ENCODE data around the gene CXCL1. TPM values are rescaled to one million over a fixed set of nuclear protein-coding genes. Genes with fewer than 3 reads are reported as not detected.

CXCL1 gene
- total RNA-seq, 1 experiment from 2014 or later = 0.85 TPM

DNA sequence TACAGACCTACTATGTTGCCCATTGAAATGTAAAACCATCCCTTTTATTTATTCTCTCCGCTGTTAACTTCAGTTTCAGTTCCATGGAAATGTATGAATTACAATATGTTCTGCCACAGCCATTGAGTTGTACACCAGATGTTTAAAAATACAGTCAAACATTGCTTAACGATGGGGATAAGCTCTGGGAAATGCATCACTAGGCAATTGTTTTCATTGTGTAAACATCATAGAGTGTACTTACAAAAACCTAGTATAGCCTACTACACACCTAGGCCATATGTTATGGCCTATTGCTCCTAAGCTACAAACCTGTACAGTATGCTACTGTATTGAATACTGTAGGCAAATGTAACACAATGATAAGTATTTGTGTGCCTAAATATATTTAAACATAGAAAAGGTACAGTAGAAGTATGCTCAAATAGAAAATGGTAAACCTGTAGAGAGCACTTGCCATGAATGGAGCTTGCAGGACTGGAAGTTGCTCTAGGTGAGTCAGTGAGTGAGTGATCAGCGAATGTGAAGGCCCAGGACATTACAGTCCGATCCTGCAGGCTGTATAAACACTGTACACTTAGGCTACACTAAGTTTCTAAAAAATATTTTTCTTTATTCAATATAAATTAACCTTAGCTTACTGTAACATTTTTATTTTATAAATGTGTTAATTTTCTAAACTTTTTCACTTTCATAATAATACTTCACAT, 18.8 kb upstream of the CXCL1 start:
- no peaks in the 10 kb centered on the region for H3K36me3 Mint-ChIP-seq
- peaks cover 20% of the 10 kb centered on the region for H3K4me1 Mint-ChIP-seq
- DNase-seq (ENCODE audit: low spot score) (no peak), ATAC-seq (no peak)
- TF ChIP-seq ZNF263 (CRISPR knock-in tag; IDR thresholded peaks at IDR 0.05; ENCODE audit: low read depth) = no peak
- TF ChIP-seq ELF4 (CRISPR knock-in tag; IDR thresholded peaks at IDR 0.05; ENCODE audit: low read depth) = no peak
- TF ChIP-seq ZNF232 (CRISPR knock-in tag; IDR thresholded peaks at IDR 0.05) = no peak
- TF ChIP-seq EMX1 (CRISPR knock-in tag; IDR thresholded peaks at IDR 0.05) = no peak
- TF ChIP-seq, protein P1, sequence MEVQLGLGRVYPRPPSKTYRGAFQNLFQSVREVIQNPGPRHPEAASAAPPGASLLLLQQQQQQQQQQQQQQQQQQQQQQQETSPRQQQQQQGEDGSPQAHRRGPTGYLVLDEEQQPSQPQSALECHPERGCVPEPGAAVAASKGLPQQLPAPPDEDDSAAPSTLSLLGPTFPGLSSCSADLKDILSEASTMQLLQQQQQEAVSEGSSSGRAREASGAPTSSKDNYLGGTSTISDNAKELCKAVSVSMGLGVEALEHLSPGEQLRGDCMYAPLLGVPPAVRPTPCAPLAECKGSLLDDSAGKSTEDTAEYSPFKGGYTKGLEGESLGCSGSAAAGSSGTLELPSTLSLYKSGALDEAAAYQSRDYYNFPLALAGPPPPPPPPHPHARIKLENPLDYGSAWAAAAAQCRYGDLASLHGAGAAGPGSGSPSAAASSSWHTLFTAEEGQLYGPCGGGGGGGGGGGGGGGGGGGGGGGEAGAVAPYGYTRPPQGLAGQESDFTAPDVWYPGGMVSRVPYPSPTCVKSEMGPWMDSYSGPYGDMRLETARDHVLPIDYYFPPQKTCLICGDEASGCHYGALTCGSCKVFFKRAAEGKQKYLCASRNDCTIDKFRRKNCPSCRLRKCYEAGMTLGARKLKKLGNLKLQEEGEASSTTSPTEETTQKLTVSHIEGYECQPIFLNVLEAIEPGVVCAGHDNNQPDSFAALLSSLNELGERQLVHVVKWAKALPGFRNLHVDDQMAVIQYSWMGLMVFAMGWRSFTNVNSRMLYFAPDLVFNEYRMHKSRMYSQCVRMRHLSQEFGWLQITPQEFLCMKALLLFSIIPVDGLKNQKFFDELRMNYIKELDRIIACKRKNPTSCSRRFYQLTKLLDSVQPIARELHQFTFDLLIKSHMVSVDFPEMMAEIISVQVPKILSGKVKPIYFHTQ (CRISPR knock-in tag; IDR thresholded peaks at IDR 0.05) = no peak
- TF ChIP-seq ZNF317 (CRISPR knock-in tag; IDR thresholded peaks at IDR 0.05; ENCODE audit: borderline replicate concordance, low read depth) = no peak
- TF ChIP-seq, protein P2, sequence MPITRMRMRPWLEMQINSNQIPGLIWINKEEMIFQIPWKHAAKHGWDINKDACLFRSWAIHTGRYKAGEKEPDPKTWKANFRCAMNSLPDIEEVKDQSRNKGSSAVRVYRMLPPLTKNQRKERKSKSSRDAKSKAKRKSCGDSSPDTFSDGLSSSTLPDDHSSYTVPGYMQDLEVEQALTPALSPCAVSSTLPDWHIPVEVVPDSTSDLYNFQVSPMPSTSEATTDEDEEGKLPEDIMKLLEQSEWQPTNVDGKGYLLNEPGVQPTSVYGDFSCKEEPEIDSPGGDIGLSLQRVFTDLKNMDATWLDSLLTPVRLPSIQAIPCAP (CRISPR knock-in tag; IDR thresholded peaks at IDR 0.05) = no peak
- TF ChIP-seq, protein P3, sequence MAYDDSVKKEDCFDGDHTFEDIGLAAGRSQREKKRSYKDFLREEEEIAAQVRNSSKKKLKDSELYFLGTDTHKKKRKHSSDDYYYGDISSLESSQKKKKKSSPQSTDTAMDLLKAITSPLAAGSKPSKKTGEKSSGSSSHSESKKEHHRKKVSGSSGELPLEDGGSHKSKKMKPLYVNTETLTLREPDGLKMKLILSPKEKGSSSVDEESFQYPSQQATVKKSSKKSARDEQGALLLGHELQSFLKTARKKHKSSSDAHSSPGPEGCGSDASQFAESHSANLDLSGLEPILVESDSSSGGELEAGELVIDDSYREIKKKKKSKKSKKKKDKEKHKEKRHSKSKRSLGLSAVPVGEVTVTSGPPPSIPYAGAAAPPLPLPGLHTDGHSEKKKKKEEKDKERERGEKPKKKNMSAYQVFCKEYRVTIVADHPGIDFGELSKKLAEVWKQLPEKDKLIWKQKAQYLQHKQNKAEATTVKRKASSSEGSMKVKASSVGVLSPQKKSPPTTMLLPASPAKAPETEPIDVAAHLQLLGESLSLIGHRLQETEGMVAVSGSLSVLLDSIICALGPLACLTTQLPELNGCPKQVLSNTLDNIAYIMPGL (CRISPR knock-in tag; IDR thresholded peaks at IDR 0.05) = no peak
- TF ChIP-seq NR1H2 (CRISPR knock-in tag; IDR thresholded peaks at IDR 0.05) = no peak
- TF ChIP-seq CBFB (CRISPR knock-in tag; IDR thresholded peaks at IDR 0.05; ENCODE audit: low read depth) = no peak
- TF ChIP-seq, protein P4, sequence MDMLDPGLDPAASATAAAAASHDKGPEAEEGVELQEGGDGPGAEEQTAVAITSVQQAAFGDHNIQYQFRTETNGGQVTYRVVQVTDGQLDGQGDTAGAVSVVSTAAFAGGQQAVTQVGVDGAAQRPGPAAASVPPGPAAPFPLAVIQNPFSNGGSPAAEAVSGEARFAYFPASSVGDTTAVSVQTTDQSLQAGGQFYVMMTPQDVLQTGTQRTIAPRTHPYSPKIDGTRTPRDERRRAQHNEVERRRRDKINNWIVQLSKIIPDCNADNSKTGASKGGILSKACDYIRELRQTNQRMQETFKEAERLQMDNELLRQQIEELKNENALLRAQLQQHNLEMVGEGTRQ (CRISPR knock-in tag; IDR thresholded peaks at IDR 0.05) = no peak
- TF ChIP-seq, protein P5, sequence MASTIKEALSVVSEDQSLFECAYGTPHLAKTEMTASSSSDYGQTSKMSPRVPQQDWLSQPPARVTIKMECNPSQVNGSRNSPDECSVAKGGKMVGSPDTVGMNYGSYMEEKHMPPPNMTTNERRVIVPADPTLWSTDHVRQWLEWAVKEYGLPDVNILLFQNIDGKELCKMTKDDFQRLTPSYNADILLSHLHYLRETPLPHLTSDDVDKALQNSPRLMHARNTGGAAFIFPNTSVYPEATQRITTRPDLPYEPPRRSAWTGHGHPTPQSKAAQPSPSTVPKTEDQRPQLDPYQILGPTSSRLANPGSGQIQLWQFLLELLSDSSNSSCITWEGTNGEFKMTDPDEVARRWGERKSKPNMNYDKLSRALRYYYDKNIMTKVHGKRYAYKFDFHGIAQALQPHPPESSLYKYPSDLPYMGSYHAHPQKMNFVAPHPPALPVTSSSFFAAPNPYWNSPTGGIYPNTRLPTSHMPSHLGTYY (CRISPR knock-in tag; IDR thresholded peaks at IDR 0.05) = no peak
- TF ChIP-seq, protein P6, sequence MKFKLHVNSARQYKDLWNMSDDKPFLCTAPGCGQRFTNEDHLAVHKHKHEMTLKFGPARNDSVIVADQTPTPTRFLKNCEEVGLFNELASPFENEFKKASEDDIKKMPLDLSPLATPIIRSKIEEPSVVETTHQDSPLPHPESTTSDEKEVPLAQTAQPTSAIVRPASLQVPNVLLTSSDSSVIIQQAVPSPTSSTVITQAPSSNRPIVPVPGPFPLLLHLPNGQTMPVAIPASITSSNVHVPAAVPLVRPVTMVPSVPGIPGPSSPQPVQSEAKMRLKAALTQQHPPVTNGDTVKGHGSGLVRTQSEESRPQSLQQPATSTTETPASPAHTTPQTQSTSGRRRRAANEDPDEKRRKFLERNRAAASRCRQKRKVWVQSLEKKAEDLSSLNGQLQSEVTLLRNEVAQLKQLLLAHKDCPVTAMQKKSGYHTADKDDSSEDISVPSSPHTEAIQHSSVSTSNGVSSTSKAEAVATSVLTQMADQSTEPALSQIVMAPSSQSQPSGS (CRISPR knock-in tag; IDR thresholded peaks at IDR 0.05; ENCODE audit: borderline replicate concordance, low read depth) = no peak
- no peak for TF ChIP-seq NFATC4 (CRISPR knock-in tag; IDR thresholded peaks at IDR 0.05)
- TF ChIP-seq, protein P7, sequence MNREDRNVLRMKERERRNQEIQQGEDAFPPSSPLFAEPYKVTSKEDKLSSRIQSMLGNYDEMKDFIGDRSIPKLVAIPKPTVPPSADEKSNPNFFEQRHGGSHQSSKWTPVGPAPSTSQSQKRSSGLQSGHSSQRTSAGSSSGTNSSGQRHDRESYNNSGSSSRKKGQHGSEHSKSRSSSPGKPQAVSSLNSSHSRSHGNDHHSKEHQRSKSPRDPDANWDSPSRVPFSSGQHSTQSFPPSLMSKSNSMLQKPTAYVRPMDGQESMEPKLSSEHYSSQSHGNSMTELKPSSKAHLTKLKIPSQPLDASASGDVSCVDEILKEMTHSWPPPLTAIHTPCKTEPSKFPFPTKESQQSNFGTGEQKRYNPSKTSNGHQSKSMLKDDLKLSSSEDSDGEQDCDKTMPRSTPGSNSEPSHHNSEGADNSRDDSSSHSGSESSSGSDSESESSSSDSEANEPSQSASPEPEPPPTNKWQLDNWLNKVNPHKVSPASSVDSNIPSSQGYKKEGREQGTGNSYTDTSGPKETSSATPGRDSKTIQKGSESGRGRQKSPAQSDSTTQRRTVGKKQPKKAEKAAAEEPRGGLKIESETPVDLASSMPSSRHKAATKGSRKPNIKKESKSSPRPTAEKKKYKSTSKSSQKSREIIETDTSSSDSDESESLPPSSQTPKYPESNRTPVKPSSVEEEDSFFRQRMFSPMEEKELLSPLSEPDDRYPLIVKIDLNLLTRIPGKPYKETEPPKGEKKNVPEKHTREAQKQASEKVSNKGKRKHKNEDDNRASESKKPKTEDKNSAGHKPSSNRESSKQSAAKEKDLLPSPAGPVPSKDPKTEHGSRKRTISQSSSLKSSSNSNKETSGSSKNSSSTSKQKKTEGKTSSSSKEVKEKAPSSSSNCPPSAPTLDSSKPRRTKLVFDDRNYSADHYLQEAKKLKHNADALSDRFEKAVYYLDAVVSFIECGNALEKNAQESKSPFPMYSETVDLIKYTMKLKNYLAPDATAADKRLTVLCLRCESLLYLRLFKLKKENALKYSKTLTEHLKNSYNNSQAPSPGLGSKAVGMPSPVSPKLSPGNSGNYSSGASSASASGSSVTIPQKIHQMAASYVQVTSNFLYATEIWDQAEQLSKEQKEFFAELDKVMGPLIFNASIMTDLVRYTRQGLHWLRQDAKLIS (CRISPR knock-in tag; IDR thresholded peaks at IDR 0.05; ENCODE audit: borderline replicate concordance) = no peak
- TF ChIP-seq ATF1 (CRISPR knock-in tag; IDR thresholded peaks at IDR 0.05) = no peak
- no peak for TF ChIP-seq ZNF396 (CRISPR knock-in tag; IDR thresholded peaks at IDR 0.05; ENCODE audit: borderline replicate concordance)
- no peak for TF ChIP-seq FOXK1 (CRISPR knock-in tag; IDR thresholded peaks at IDR 0.05)
- TF ChIP-seq SOX15 (CRISPR knock-in tag; IDR thresholded peaks at IDR 0.05) = no peak
- no peak for TF ChIP-seq OVOL2 (CRISPR knock-in tag; IDR thresholded peaks at IDR 0.05; ENCODE audit: borderline replicate concordance)
- H3K27me3 Mint-ChIP-seq (ENCODE audit: low read depth) = peaks cover 18% of the 10 kb centered on the region
- H3K4me3 Mint-ChIP-seq = no peak overlapping the region
- H3K27ac Mint-ChIP-seq = no peak overlapping the region
- ChIA-PET POLR2A (no interaction called here), CTCF (interaction anchor here (1.6 kb wide), 1 partner anchor 14 kb away, joined by 5 read pairs; no protein-coding TSS in a partner anchor)
- H3K9me3 Mint-ChIP-seq = no peaks in the 10 kb centered on the region

Data from WTC11 (cell line).